ENCODE measurements around the gene VPS8.

Gene VPS8

GRCh38 chr3:185052631-185053030, 240.7 kb downstream of the VPS8 start:
- Histone ChIP-seq H3K36me3 (ENCODE audit: control insufficient read depth, insufficient read depth, low read length) (no peaks in the 10 kb centered on the region), H3K9me3 (ENCODE audit: control insufficient read depth, low read length) (no peaks in the 10 kb centered on the region), H3K79me2 (no peaks in the 10 kb centered on the region), H3K4me1 (no peaks in the 10 kb centered on the region), H3K4me2 (ENCODE audit: low read length) (no peak overlapping the region), H3K4me3 (ENCODE audit: low read depth, low read length) (no peak overlapping the region), H3K9ac (no peak overlapping the region), H3K27ac (no peak overlapping the region), H3K27me3 (ENCODE audit: control insufficient read depth, insufficient read depth, low read length) (no peaks in the 10 kb centered on the region), H2AFZ (no peak overlapping the region)
- TF ChIP-seq CTCF (IDR thresholded peaks at IDR 0.05) = no peak

- Histone ChIP-seq H3K4me2 (ENCODE audit: low read length) (no peak overlapping the region), H3K9me3 (ENCODE audit: control insufficient read depth, low read length) (no peaks in the 10 kb centered on the region), H3K4me3 (ENCODE audit: low read depth, low read length) (no peak overlapping the region), H3K27me3 (ENCODE audit: control insufficient read depth, insufficient read depth, low read length) (no peaks in the 10 kb centered on the region), H3K4me1 (no peaks in the 10 kb centered on the region), H3K9ac (no peak overlapping the region), H3K36me3 (ENCODE audit: control insufficient read depth, insufficient read depth, low read length) (no peaks in the 10 kb centered on the region), H3K27ac (no peak overlapping the region), H3K79me2 (no peaks in the 10 kb centered on the region), H2AFZ (no peak overlapping the region)
- no peak for TF ChIP-seq CTCF (IDR thresholded peaks at IDR 0.05)
These were observed 244.9 kb downstream of the VPS8 start for GRCh38 chr3:185056908-185057307.

GRCh38 chr3:185057829-185058228, 245.9 kb downstream of the VPS8 start:
- no peaks in the 10 kb centered on the region for H3K4me1 ChIP-seq
- no peaks in the 10 kb centered on the region for H3K9me3 ChIP-seq (ENCODE audit: control insufficient read depth, low read length)
- H3K4me2 ChIP-seq (ENCODE audit: low read length) = no peak overlapping the region
- no peaks in the 10 kb centered on the region for H3K79me2 ChIP-seq
- no peak for TF ChIP-seq CTCF (IDR thresholded peaks at IDR 0.05)
- H2AFZ ChIP-seq = no peak overlapping the region
- no peak overlapping the region for H3K4me3 ChIP-seq (ENCODE audit: low read depth, low read length)
- no peak overlapping the region for H3K9ac ChIP-seq
- H3K27ac ChIP-seq = no peak overlapping the region
- H3K27me3 ChIP-seq (ENCODE audit: control insufficient read depth, insufficient read depth, low read length) = no peaks in the 10 kb centered on the region
- H3K36me3 ChIP-seq (ENCODE audit: control insufficient read depth, insufficient read depth, low read length) = no peaks in the 10 kb centered on the region

- Histone ChIP-seq H3K36me3 (ENCODE audit: control insufficient read depth, insufficient read depth, low read length) (no peaks in the 10 kb centered on the region), H3K27me3 (ENCODE audit: control insufficient read depth, insufficient read depth, low read length) (no peaks in the 10 kb centered on the region), H3K4me2 (ENCODE audit: low read length) (no peak overlapping the region), H3K27ac (no peak overlapping the region), H3K9ac (no peak overlapping the region), H3K4me1 (no peaks in the 10 kb centered on the region), H3K79me2 (no peaks in the 10 kb centered on the region), H3K4me3 (ENCODE audit: low read depth, low read length) (no peak overlapping the region), H2AFZ (no peak overlapping the region), H3K9me3 (ENCODE audit: control insufficient read depth, low read length) (no peaks in the 10 kb centered on the region)
- TF ChIP-seq CTCF (IDR thresholded peaks at IDR 0.05) = no peak
These were observed 246.8 kb downstream of the VPS8 start for GRCh38 chr3:185058796-185059195.

- H3K9ac ChIP-seq = no peak overlapping the region
- no peaks in the 10 kb centered on the region for H3K9me3 ChIP-seq (ENCODE audit: control insufficient read depth, low read length)
- H3K4me2 ChIP-seq (ENCODE audit: low read length) = no peak overlapping the region
- H3K27me3 ChIP-seq (ENCODE audit: control insufficient read depth, insufficient read depth, low read length) = no peaks in the 10 kb centered on the region
- H2AFZ ChIP-seq = no peak overlapping the region
- no peaks in the 10 kb centered on the region for H3K79me2 ChIP-seq
- no peak overlapping the region for H3K4me3 ChIP-seq (ENCODE audit: low read depth, low read length)
- H3K4me1 ChIP-seq = no peaks in the 10 kb centered on the region
- no peak for TF ChIP-seq CTCF (IDR thresholded peaks at IDR 0.05)
- no peak overlapping the region for H3K27ac ChIP-seq
- no peaks in the 10 kb centered on the region for H3K36me3 ChIP-seq (ENCODE audit: control insufficient read depth, insufficient read depth, low read length)
These were observed 247.8 kb downstream of the VPS8 start for GRCh38 chr3:185059766-185060165.
